Suppressor macrophage (primary cell): ENCODE results near the gene NPDC1.
A peak's percentile ranks its signal among the peaks of the same experiment; 100 is the strongest.
"Not testable (repeated sequence)": the region's sequence is repeated elsewhere in the genome, so short reads cannot be mapped to it uniquely, and the experiment has no call there.

ENCODE experiments used
- DNase-seq, 4 experiments: peaks; one replicate each; pipeline ENCODE4 v3.0.0-alpha.2; 2020 to 2022

The NPDC1 gene

GRCh38 chr9:137009938-137010732 is 35.8 kb downstream of the NPDC1 start:
- no peak for DNase-seq

DNA sequence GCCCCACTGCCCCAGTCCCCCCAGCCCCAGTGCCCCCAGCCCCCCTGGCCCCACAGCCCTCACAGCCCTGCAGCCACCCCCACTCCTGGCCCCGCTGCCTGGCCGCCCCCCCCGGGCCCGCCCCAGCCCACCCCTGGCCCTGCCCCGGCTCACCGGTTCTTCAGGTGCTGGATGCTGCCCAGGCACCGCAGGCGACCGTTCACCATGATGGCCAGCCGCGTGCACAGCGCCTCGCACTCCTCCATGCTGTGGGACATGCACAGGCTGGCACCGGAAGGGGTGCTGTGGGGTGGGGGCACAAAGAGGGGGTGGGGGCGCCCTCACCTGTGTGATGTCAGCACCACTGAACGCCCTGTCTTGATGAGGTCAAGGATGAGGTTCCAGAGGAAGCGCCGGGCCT is 36.8 kb downstream of the NPDC1 start:
- DNase-seq = no peak

GRCh38 chr9:137008312-137008711 is 37.7 kb downstream of the NPDC1 start:
- no peak for DNase-seq

DNA sequence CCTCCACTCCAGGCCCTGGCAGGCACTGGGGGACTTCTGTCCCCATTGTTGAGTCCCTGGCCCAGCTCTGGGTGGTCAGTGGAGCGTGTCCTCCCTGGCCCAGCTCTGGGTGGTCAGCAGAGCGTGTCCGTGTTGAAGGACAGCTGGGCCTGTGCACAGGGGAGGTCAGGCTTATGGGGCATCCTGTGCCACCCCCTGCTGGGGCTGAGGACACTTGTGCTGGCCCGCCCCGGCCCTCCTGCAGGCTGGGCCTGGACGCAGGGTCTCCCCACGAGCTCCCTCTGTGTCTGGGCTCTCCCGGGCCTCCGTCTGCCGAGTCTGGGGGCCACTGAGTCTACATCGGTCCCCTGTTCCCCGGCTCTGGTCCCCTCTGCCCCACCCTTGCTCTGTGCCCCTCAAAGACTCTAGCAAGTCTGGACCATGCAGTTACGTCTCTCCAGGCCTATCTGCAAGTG is 38.1 kb downstream of the NPDC1 start:
- no peak for DNase-seq

- DNase-seq = no peak
Observed at GRCh38 chr9:137007108-137007815, 38.7 kb downstream of the NPDC1 start.

- DNase-seq = no peak
Observed at GRCh38 chr9:137006116-137007003, 39.6 kb downstream of the NPDC1 start.

DNA sequence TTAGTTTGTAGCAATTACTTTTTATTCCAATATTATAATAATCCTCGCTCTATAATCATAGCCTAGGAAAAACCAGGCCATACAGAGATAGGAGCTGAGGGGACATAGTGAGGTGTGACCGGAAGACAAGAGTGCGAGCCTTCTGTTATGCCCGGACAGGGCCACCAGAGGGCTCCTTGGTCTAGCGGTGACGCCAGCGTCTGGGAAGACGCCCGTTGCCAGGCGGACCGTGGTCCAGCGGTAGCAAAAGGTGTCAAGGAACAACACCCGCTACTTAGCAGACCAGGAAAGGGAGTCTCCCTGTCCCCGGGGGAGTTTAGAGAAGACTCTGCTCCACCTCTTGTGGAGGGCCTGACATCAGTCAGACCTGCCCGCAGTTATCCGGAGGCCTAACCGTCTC is 41.7 kb downstream of the NPDC1 start:
- not testable (repeated sequence) for DNase-seq

- no peak for DNase-seq
Observed at GRCh38 chr9:137002646-137003041, 43.3 kb downstream of the NPDC1 start.

DNA sequence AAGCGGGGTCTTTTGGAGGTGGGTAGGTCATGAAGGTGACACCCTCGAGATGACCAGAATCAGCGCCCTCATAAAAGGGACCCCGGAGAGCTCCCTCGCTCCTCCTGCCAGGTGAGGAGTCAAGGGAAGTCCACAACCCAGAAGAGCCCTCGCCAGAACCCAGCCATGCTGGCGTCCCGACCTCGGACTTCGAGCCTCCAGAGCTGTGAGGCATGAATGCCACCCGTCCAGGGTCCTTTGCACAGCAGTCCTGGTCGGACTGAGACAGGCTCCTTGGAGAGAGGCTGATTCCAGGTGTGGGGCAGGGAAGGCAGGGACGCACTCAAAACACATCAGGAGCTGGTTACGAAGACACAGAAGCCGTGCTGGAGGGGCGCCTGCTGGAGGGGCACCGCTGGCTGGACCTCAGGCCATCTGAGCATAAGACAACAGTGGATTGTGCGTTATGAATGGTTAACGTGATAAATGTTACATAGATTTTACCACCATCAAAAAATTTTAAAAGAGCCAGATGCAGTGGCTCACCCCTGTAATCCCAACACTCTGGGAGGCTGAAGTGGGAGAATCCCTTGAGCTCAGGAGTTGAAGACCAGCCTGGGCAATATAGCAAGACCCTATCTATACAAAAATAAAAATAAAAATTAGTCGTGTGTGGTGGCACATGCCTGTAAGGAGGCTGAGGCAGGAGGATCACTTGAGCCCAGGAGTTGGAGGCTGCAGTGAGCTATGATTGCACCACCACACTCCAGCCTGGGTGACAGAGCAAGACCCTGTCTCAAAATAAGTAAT is 43.9 kb downstream of the NPDC1 start:
- DNase-seq = no peak

DNA sequence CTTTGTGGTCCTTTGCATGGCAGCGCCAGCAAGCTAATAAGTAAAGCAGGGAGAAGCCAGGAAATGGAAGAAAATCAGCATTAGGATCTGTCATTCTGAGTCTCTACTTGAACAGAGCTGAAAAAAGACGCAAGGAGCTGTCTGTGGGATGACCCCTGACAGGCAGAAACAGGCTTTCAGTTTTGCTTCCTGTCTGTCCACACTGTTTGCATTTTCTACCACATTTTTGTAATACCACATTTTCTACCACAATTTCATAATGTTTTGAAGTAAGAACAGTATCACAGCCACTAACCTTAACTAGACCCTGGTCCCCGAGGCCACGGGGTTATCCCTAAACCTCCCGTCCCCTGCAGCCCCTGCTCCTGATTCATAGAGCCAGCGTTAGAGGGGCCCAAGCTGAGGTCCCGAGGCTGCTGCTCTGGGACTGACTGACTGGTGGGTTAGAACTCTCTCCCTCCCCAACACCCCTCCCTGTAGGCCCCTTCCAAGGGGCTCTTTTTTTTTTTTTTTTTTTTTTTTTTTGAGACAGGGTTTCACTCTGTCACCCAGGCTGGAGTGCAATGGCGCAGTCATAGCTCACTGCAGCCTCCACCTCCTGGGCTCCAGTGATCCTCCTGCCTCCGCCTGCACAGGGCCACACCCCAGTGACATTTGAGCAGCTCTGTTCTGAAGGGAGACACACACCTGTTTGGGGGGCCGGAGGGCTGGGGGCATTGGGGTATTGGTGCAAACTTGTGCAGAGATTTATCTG is 45.6 kb downstream of the NPDC1 start:
- DNase-seq = peak; percentile 52 to 81 (median 76)

GRCh38 chr9:136997830-136998234 is 48.1 kb downstream of the NPDC1 start:
- no peak for DNase-seq

DNA sequence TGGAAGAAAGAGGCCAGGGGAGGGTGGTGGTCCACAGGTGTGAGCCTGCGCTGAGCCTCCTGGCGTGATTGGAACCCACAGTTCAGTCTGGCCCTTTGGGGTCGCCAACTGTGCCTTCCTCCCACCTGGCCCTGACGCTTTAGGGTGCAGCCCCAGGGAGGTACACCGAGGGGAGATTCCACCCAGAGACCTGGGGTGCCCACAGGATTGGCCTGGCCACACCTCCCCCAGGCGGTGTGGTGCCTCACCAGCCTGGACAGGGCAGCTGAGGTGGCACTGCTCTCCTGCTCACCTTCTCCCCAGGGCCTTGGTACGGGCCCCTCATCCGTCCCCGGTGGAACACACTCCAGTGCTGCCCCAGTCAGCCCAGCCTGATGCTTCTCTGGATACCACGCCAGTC is 48.6 kb downstream of the NPDC1 start:
- DNase-seq = no peak

- DNase-seq = peak; percentile 18 to 62 (median 40)
Observed at GRCh38 chr9:136996361-136997292, 49.4 kb downstream of the NPDC1 start, which contains the start of gene CLIC3. Gene CLIC3 (minus strand): TSS chr9:136996568. CDS start chr9:136996543, 25 bp downstream.

- no peak for DNase-seq
Observed at GRCh38 chr9:136995772-136996311, 50.1 kb downstream of the NPDC1 start.

DNA sequence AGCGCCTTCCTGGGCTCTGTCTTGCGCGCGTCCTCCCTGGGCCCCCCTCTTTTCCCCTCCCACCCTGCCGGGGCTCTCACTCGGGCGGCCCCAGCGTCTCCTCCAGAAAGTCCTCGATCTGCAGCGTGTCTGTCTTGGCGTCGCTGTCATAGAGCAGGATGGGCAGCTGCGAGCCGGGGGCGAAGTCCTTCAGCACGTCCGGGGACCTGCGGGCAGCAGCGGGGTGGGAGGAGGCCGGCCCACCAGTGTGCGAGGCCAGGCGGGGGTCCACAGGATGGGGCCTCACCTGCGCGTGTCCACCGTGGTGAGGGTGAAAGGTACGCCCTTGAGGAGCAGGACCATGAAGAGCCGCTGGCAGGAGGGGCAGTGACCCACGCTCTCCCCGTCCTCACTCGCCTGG is 50.6 kb downstream of the NPDC1 start:
- no peak for DNase-seq

DNA sequence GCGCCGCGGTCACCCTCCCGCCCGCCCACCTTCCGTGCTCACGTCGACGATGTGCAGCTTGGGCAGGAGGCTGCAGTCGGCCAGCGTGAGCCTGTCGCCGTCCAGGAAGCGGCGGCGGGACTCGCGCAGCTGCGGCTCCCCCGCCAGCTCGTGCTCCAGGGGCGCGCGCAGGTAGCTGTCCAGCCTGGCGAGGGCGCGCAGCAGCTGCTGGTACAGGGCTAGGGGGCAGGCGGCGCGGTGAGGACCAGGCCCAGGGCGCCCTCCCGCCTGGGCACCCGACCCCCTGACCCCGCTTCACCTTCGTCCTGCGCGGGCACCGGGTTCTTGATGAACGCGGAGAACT is 51.1 kb downstream of the NPDC1 start:
- DNase-seq = no peak

DNA sequence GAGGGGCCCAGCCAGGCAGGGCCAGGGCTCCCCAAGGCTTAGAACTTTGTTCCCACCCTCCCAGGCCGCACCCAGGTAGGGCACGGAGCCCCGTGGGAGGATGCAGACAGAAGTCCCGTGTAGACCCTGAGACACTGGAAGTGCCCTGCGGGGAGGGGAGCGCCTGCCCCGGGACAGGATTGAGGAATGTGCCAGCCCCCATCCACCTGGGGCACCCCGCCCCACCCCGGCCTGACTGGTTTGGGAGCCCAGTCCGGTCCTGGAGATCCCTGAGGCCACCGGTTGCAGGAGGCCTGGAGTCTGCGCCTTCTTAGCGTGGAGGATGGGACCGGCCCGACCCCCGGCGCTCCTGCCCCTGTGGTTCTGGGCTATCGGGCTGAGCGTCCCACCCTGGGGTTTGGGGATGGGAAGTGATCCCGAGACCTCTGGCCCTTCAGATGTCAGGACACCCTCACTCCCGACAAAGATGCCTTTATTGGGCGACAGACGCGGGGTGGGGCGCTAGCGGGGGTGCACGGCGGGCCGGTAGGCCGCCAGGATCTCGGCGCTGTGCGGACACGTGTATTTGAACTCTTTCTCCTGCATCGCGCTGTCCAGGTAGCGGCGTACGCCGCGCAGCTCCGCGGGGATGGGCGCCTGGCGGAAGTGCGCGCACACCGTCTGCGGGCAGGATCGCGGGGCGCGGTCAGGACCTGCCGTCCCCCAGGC is 51.6 kb downstream of the NPDC1 start:
- DNase-seq = no peak

DNA sequence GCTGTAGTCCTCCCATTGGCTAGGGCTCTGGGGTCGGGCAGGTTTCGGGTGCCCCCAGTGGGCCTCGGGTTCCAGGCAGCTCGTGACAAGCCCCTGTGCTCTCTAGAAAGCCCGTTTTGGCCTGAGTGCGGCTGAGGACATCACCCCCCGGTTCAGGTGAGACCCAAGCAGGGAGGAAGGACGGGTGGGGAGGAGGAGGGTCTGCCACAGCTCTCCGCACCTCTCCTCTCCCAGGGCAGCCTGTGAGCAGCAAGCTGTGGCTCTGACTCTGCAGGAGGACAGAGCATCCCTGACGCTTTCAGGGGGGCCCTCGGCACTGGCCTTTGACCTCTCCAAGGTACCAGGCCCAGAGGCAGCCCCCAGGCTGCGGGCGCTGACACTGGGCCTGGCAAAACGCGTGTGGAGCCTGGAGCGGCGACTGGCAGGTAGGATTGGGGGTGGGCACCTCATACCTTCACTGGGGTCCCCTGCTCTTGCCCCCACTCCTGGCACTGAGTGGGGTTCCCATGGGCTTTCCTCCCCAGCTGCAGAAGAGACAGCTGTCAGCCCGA is 53.1 kb downstream of the NPDC1 start:
- no peak for DNase-seq
